Measurements from ENCODE around the gene TLN1.

The TLN1 gene

GRCh38 chr9:35700942-35701341 lies 31.1 kb downstream of the TLN1 start:
- no peak for DNase-seq

GRCh38 chr9:35700031-35700430 lies 32.0 kb downstream of the TLN1 start:
- no peak for DNase-seq

- no peak for DNase-seq
Measured at GRCh38 chr9:35698231-35698630, 33.8 kb downstream of the TLN1 start.

GRCh38 chr9:35697486-35697885 lies 34.5 kb downstream of the TLN1 start:
- no peak for DNase-seq

GRCh38 chr9:35696520-35697215 lies 35.3 kb downstream of the TLN1 start:
- DNase-seq, result peak; percentile 11

- DNase-seq, result no peak
Measured at GRCh38 chr9:35695943-35696401, 36.0 kb downstream of the TLN1 start.

GRCh38 chr9:35691757-35692301 lies 40.2 kb downstream of the TLN1 start:
- no peak for DNase-seq

- no peak for DNase-seq
Measured at GRCh38 chr9:35691334-35691650, 40.7 kb downstream of the TLN1 start.

- peak; percentile 36 for DNase-seq
Measured at GRCh38 chr9:35690614-35691333, 41.2 kb downstream of the TLN1 start.

- no peak for DNase-seq
Measured at GRCh38 chr9:35690294-35690613, 41.7 kb downstream of the TLN1 start.

GRCh38 chr9:35689542-35690293 lies 42.3 kb downstream of the TLN1 start, which contains the start of gene TPM2:
Gene TPM2, minus strand, starts transcription at chr9:35689925. Its CDS starts 108 bp downstream, at chr9:35689817.
- no peak for DNase-seq

GRCh38 chr9:35688558-35689541 lies 43.1 kb downstream of the TLN1 start:
- DNase-seq, result no peak

- no peak for DNase-seq
Measured at GRCh38 chr9:35687972-35688557, 43.9 kb downstream of the TLN1 start.

- DNase-seq, result no peak
Measured at GRCh38 chr9:35687306-35687705, 44.7 kb downstream of the TLN1 start.

- no peak for DNase-seq
Measured at GRCh38 chr9:35686222-35687203, 45.5 kb downstream of the TLN1 start.

- no peak for DNase-seq
Measured at GRCh38 chr9:35685506-35685905, 46.5 kb downstream of the TLN1 start.

- no peak for DNase-seq
Measured at GRCh38 chr9:35684921-35685320, 47.1 kb downstream of the TLN1 start.

- DNase-seq, result no peak
Measured at GRCh38 chr9:35683323-35683722, 48.7 kb downstream of the TLN1 start.

GRCh38 chr9:35682520-35683315 lies 49.3 kb downstream of the TLN1 start:
- DNase-seq, result no peak

GRCh38 chr9:35682051-35682450 lies 49.9 kb downstream of the TLN1 start:
- DNase-seq, result no peak
